IPS-18a (cell line): Measurements from ENCODE around the gene SFSWAP.
A peak's percentile ranks its signal among the peaks of the same experiment; 100 is the strongest.

Experiments
- H3K27ac ChIP-seq: one replicate; pipeline ENCODE4 v1.5.1; 2013; ENCODE audit warnings: low read length
- H3K27me3 ChIP-seq: one replicate; pipeline ENCODE4 v1.6.1; 2013; ENCODE audit warnings: mild to moderate bottlenecking, low read length; ENCODE audit not compliant: control insufficient read depth, insufficient read depth
- H3K36me3 ChIP-seq: one replicate; pipeline ENCODE4 v1.6.1; 2013; ENCODE audit warnings: low read depth, low read length; ENCODE audit not compliant: control insufficient read depth
- H3K4me1 ChIP-seq: one replicate; pipeline ENCODE4 v1.6.1; 2013; ENCODE audit warnings: low read depth, low read length; ENCODE audit not compliant: control insufficient read depth
- H3K4me3 ChIP-seq: one replicate; pipeline ENCODE4 v1.5.1; 2013; ENCODE audit warnings: low read length
- H3K9ac ChIP-seq: one replicate; pipeline ENCODE4 v1.6.1; 2013; ENCODE audit warnings: mild to moderate bottlenecking, low read length, moderate library complexity
- H3K9me3 ChIP-seq: one replicate; pipeline ENCODE4 v1.6.1; 2013; ENCODE audit warnings: low read depth, low read length; ENCODE audit not compliant: control insufficient read depth

SFSWAP gene

DNA sequence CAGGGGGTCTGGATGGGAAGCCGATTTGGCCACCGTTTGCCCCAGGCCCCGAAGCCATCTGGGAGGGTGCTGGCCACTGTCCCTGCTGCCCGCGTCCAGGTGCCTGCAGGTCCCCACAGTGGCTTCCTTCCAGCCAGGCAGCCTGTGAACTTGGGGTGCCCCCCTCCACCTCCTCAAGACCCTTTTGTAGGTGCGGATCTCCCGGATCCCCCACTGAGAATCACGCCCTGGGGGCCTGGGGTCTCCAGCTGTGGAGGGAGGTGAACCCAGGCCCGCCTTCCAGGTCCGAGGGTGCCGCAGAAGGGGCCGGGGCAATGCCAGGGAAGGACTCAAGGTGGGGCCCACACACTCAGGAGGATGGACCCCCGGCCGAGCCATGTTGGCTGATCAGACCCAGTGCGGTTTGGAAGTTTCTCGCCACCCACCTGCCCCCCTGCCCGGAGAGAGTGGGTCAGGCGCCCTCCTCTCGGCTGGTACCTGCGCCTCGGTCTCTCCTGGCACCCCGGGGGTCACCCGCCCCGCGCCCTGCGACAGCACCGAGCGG, 119.0 kb downstream of the SFSWAP start:
- no peak overlapping the region for H3K27ac ChIP-seq
- H3K4me1 ChIP-seq: no peaks in the 10 kb centered on the region
- peaks cover 13% of the 10 kb centered on the region for H3K27me3 ChIP-seq
- H3K36me3 ChIP-seq: no peaks in the 10 kb centered on the region
- H3K9me3 ChIP-seq: no peaks in the 10 kb centered on the region
- H3K9ac ChIP-seq: peak overlapping the region; percentile 58
- H3K4me3 ChIP-seq: peak overlapping the region; percentile 73

DNA sequence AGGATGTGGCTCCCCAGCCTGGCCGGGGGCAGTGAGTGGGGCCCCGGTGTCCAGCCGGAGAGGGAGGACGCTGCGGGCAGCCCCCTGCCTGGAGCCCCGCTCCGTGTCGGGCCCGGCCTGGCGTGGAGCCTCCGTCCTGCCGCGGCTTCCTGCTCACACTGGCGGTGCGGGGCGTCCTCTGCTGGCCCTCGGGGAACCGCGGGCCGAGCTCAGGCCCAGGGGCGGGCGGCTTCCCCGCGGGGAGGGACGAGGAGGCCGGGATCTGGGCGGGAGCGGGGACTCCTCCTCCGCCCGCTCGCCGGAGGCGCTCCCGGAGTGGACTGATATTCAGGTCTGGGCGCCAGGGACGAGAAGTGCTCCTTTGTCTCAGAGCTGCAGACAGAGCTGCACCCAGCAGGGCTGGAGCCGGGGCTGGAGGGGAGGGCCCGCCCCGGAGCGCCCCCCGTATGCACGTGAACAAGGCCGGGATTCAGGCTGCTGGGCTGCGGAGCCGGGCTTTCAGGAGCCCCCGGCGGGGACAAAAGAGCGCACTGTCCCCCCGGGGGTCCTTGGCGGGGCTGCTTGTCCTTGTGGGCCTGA, 119.5 kb downstream of the SFSWAP start:
- Histone ChIP-seq H3K27me3 (peaks cover 13% of the 10 kb centered on the region), H3K27ac (no peak overlapping the region), H3K36me3 (no peaks in the 10 kb centered on the region), H3K4me3 (peak overlapping the region; percentile 73), H3K9me3 (no peaks in the 10 kb centered on the region), H3K9ac (peak overlapping the region; percentile 58), H3K4me1 (no peaks in the 10 kb centered on the region)

DNA sequence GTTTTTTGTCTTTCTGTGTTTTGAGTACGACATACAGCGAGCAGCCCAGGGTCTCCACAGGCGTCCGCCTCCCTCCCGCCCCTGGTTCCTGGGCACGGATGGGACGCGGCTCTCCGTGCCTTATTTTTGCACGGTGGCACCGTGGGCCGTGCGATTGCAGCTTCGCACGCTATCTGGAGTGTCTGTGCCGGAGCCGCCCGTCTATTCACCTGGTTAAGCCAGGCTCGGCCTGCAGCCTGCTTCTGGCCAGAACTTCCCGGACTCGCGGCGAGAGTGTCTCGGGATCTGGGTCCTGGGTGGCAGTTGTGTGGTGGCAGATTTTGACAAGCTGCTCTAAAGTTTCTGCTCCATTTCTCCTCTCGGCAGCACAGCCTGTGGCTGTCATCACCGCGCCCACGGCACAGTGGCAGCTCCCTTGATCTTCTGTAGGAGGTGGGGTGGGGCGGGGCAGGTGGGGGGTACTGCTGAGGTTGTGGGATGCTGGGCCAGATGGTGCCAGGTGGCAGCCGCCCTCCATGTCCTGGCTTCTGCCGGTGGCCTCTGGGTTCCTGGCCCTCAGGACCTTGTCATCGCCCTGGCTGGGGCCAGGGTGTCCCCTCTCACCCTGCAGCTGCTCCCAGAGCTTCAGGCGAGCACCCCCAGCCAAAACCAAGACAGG, 120.2 kb downstream of the SFSWAP start:
- H3K9me3 ChIP-seq: no peaks in the 10 kb centered on the region
- peak overlapping the region; percentile 73 for H3K4me3 ChIP-seq
- H3K4me1 ChIP-seq: no peaks in the 10 kb centered on the region
- peaks cover 13% of the 10 kb centered on the region for H3K27me3 ChIP-seq
- no peak overlapping the region for H3K27ac ChIP-seq
- peak overlapping the region; percentile 58 for H3K9ac ChIP-seq
- H3K36me3 ChIP-seq: no peaks in the 10 kb centered on the region

DNA sequence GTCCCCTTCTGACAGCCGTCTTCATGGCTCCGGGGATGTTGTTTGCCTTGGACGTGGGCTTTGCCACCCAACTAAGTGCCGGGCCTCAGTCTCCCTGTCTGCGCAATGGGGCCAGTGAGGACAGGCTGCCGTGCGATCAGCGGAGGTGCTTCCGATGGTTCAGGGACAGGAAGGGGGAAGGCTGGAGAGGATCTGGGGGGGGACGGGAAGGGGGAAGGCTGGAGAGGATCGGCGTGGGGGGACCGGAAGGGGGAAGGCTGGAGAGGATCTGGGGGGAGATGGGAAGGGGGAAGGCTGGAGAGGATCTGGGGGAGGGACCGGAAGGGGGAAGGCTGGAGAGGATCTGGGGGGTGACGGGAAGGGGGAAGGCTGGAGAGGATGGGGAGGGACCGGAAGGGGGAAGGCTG, 120.7 kb downstream of the SFSWAP start:
- Histone ChIP-seq H3K9me3 (no peaks in the 10 kb centered on the region), H3K27ac (no peak overlapping the region), H3K36me3 (no peaks in the 10 kb centered on the region), H3K4me1 (no peaks in the 10 kb centered on the region), H3K9ac (no peak overlapping the region), H3K27me3 (peaks cover 13% of the 10 kb centered on the region), H3K4me3 (peak overlapping the region; percentile 73)

DNA sequence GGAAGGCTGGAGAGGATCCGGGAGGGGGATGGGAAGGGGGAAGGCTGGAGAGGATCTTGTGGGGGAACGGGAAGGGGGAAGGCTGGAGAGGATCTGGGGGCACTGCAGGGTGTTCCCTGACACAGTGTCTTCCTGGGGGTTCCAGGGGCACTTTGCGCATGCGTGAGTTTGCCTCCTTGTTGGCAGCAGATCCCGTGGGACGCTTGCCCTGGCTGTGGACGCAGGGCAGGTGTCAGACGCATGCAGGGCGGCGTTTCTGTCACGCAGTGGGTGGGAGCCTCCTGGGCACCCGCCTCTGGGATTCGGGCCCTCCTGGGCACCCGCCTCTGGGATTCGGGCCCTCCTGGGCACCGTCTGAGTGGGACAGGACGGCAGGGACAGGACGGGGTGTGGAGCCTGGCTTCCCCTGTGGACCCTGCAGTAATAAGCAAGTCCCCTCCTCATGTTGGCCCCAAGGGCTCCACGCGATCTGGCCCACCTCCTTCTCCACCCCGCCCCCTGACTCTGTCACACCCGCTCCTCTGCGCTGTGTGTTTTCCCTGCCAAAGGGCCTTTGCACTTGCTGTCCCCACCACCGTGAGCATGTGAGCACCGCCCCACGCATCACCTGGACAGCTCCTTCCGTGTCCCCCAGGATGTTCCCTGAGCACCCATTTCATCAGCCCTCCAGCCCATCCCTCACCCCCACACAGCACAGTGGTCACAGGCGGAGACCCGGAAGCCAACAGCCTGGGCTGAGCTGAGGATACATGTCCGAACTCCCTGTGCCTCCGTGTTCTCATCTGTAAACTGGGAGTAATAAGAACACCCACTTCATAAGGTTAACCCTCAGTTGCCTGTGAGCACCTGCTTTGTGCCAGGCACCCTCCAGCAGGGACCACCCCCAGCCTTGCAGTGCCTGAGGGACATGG, 121.7 kb downstream of the SFSWAP start:
- H3K4me1 ChIP-seq: no peaks in the 10 kb centered on the region
- no peak overlapping the region for H3K9ac ChIP-seq
- no peaks in the 10 kb centered on the region for H3K9me3 ChIP-seq
- no peak overlapping the region for H3K27ac ChIP-seq
- no peak overlapping the region for H3K4me3 ChIP-seq
- no peaks in the 10 kb centered on the region for H3K36me3 ChIP-seq
- H3K27me3 ChIP-seq: peaks cover 13% of the 10 kb centered on the region

DNA sequence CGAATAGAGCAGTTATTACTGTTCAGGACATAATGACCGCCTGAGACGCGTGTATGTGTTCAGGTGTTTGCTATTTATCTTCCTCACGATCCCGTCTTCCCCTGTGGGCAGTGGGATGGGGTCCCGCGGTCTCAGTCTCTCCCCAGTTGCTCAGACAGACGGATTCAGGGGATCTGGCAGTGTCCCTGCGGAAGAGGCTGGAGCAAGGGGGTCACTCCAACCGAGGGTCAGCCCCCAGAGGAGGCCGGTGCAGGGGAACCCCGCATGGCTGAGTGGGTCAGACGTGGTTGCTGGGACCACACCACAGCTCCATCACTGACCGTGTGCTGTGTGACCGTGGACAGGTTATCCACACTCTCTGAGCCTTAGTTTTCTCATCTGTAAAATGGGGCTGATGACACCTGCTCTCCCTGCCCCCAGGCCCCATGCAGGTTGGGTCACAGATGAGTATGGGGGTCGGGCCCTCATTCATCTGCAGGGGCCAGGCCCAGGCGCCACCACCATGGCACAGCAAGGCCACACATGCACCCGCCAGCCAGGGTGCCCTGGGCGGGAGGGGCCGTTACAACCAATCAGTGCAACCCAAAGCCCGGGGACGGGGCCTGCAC, 122.5 kb downstream of the SFSWAP start:
- no peak overlapping the region for H3K4me3 ChIP-seq
- H3K27ac ChIP-seq: no peak overlapping the region
- no peaks in the 10 kb centered on the region for H3K4me1 ChIP-seq

DNA sequence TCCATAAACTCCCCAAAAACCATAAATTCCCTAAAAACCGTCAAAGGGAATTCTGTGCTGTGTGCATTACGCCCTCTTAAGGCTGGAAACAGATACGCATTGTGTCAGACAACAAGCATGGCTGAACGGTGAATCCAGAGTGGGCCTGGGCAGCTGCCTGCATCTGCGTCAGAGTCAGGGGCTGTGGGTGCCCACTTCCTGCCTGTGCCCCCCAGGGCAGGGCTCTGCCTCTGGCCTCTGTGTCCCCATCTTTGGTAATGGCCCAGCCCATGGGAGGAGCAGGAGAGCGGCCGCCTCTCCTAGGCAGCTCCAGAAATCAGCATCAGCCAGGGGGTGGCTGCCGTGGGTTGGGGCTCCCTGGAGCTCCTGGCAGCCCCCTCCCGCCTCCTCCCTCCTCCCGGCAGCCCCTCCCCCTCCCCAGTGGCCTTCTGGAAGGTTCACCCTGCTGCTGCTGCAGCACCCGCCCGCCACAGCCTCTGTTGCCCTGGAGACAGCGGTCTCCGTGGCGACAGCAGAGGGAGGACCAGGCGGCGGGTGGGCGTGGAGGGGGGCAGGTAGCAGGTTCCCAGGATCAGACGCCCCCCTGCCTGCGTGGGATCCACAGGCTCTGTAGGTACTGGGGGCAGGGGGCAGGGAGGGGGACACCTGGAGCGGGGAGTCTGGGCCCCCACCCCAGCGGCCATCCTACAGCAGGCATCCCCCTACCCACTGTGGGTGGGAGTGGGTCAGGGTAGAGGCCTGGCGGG, 123.2 kb downstream of the SFSWAP start:
- H3K27ac ChIP-seq: no peak overlapping the region
- no peaks in the 10 kb centered on the region for H3K36me3 ChIP-seq
- no peak overlapping the region for H3K4me3 ChIP-seq
- peaks cover 10% of the 10 kb centered on the region for H3K27me3 ChIP-seq
- no peaks in the 10 kb centered on the region for H3K4me1 ChIP-seq
- no peaks in the 10 kb centered on the region for H3K9me3 ChIP-seq
- no peak overlapping the region for H3K9ac ChIP-seq

More for the DNA sequence above, 122.5 kb downstream of the SFSWAP start:
- Histone ChIP-seq H3K9me3 (no peaks in the 10 kb centered on the region), H3K27me3 (peaks cover 13% of the 10 kb centered on the region), H3K36me3 (no peaks in the 10 kb centered on the region), H3K9ac (no peak overlapping the region)

DNA sequence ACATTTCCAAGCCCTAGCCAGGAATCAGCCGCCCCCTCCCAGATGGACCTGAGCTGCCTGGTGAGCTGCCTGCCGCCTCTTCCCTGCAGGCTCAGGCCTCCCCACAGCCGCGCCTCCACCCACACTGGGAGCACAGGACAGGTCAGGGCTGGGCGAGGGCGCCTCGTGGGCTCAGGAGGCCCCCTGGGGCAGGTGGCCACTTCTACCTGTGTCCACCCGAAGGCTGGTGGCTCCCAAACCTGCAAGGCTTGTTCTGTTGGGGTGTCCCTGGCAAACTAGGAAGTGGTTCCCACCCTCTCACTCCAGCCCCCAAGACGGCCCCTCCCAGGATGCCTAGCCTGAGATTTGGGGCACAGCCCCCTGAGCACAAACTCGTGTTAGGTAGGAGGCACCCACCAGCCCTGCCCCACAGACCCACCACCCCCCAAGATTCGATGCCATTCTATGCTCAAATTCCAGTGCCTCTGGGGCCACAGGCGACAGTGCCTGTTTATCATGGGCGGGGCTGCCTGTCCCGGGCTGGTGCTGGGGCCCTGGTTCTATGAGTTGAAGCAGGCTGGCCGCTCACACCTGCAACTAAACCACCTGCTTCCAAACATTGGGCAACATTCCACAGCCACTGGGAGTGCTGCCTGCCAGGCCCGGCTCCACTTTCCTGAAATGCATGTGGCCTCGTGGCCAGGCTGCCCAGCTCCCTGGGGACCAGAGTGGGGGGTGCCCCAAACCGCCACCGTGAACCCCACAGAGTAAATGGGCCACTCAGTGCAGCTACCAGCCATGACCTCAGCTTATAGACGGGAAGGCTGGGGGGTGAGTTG, 124.1 kb downstream of the SFSWAP start:
- no peak overlapping the region for H3K27ac ChIP-seq
- H3K36me3 ChIP-seq: no peaks in the 10 kb centered on the region
- H3K4me1 ChIP-seq: no peaks in the 10 kb centered on the region
- no peak overlapping the region for H3K9ac ChIP-seq
- peaks cover under 1% of the 10 kb centered on the region for H3K27me3 ChIP-seq
- no peaks in the 10 kb centered on the region for H3K9me3 ChIP-seq
- H3K4me3 ChIP-seq: no peak overlapping the region

DNA sequence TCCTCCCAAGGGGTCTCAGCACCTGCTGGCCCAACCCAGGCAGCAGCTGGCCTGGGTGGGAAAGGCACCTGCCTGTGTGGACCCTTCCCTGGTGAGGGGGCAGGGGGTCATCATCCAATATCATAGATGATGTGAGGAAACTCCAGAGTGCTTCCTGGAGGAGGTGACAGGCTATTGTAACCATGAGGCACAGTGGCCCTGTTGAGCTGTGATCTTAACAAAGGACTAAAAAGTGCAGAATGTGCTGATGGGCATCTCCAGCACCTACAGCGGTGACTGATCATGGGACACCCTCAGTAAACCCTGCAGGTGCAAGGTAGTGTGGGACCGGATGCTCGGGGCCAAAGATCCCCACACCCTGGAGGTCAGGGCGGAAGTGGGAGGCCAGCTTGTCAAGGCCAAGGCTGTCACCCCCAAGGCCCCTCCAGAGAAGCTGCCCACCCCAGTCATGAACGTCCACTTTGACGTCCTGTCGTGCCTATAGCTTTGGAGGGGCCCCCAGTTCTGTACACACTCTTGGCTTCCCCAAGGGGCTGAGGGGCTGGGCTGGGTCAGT, 124.8 kb downstream of the SFSWAP start:
- Histone ChIP-seq H3K27me3 (no peaks in the 10 kb centered on the region), H3K9me3 (no peaks in the 10 kb centered on the region), H3K4me1 (no peaks in the 10 kb centered on the region), H3K27ac (no peak overlapping the region), H3K4me3 (no peak overlapping the region), H3K9ac (no peak overlapping the region), H3K36me3 (peaks cover under 1% of the 10 kb centered on the region)

DNA sequence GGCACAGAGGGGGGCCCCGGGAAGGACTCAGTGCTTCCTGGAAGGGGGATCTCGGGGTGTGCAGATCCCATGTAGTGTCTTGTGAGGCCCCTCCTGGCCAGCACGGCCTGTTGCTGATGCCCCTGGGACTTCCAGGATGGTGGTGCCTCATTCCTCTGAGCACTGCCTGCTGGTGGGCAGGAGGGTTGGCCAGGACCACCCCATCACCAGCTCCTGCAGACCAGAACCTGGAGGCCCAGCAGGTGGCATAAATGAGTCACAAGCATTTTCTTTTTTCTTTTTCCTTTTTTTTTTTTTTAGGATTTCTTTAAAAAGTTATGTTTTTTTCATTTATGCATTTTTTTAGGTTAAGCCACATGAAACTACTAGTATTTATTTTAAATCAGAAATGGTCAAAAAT, 125.3 kb downstream of the SFSWAP start:
- Histone ChIP-seq H3K36me3 (peaks cover 6% of the 10 kb centered on the region), H3K27me3 (no peaks in the 10 kb centered on the region), H3K9ac (no peak overlapping the region), H3K4me3 (no peak overlapping the region), H3K27ac (no peak overlapping the region), H3K9me3 (no peaks in the 10 kb centered on the region), H3K4me1 (no peaks in the 10 kb centered on the region)
